Osteocyte (in vitro differentiated cells): Measurements from ENCODE around the gene PLOD3. TPM values are rescaled to one million over a fixed set of nuclear protein-coding genes. Genes with fewer than 3 reads are reported as not detected.
"Not testable (repeated sequence)": the region's sequence is repeated elsewhere in the genome, so short reads cannot be mapped to it uniquely, and the experiment has no call there.

Experiments
- DNase-seq: peaks from one replicate; pipeline ENCODE4 v3.0.0; 2021; ENCODE audit warnings: mixed read lengths; ENCODE audit not compliant: unreplicated experiment; ENCODE audit errors: extremely low spot score
- H3K27ac Mint-ChIP-seq: one replicate; pipeline ENCODE4 v1.8.0; 2021; ENCODE audit warnings: mild to moderate bottlenecking, mixed read lengths; ENCODE audit not compliant: unreplicated experiment
- H3K27me3 Mint-ChIP-seq: one replicate; pipeline ENCODE4 v1.8.0; 2021; ENCODE audit warnings: mixed read lengths; ENCODE audit not compliant: unreplicated experiment
- H3K36me3 Mint-ChIP-seq: one replicate; pipeline ENCODE4 v1.8.0; 2021; ENCODE audit warnings: mixed read lengths; ENCODE audit not compliant: unreplicated experiment
- H3K4me1 Mint-ChIP-seq: one replicate; pipeline ENCODE4 v1.8.0; 2021; ENCODE audit warnings: mixed read lengths; ENCODE audit not compliant: unreplicated experiment
- H3K4me3 Mint-ChIP-seq: one replicate; pipeline ENCODE4 v1.8.0; 2021; ENCODE audit warnings: mild to moderate bottlenecking, moderate library complexity, mixed read lengths; ENCODE audit not compliant: unreplicated experiment
- H3K9me3 Mint-ChIP-seq: one replicate; pipeline ENCODE4 v1.8.0; 2021; ENCODE audit warnings: mixed read lengths; ENCODE audit not compliant: unreplicated experiment
- total RNA-seq: library from RNA; stranded (reverse); gene quantifications from 2 replicates; pipeline ENCODE4 v1.2.1, GENCODE V29; 2021
- TF ChIP-seq, protein P1 (sequence below): fragments of 200-600 bp; sonication (generic); IDR thresholded peaks from 2 replicates; pipeline ENCODE4 v1.5.0; 2021; ENCODE audit warnings: antibody characterized with exemption, mild to moderate bottlenecking, moderate library complexity

The PLOD3 gene
- total RNA-seq, 1 donor from 2014 or later = 110 TPM

DNA sequence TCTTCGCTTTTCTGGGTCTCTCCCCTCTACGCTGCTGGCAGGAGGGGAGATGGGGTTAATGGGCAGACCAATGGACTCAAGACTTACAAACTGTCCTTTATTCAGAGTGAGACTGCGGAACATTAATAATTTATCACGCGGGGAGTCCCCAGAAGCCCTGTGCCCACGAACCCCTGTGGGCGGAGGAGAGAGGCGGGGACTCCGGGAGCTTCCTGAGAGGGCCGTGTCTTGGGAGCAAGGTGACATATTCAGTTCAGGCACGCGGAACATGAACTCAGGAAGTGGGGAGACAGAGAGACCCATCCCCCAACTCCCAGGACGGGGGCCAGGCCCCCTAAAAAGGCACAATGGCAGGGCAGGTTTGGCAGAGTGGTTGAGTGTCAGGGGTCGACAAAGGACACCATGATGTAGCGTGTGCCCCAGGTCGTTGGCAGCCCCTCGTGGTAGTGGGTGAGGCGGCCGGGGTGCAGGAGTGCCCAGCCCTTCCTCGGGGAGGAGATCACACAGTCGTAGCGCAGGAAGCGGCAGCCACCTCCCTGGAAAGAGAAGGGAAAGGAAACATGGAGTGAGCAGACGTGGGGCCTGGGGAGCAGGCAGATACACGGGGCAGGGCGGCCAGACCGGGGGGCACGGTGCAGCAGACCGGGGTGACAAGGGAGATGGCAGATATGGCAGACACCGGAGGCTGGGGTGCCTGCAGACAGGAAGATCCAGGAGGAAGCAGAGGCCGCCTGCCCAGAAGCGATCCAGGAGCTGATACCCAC is 11.3 kb downstream of the PLOD3 start:
- Mint-ChIP-seq H3K9me3 (no peaks in the 10 kb centered on the region), H3K4me1 (no peaks in the 10 kb centered on the region), H3K4me3 (no peak overlapping the region), H3K27ac (no peak overlapping the region), H3K27me3 (peaks cover 7% of the 10 kb centered on the region), H3K36me3 (peaks cover 24% of the 10 kb centered on the region)
- no peak for DNase-seq
- TF ChIP-seq, protein P1, sequence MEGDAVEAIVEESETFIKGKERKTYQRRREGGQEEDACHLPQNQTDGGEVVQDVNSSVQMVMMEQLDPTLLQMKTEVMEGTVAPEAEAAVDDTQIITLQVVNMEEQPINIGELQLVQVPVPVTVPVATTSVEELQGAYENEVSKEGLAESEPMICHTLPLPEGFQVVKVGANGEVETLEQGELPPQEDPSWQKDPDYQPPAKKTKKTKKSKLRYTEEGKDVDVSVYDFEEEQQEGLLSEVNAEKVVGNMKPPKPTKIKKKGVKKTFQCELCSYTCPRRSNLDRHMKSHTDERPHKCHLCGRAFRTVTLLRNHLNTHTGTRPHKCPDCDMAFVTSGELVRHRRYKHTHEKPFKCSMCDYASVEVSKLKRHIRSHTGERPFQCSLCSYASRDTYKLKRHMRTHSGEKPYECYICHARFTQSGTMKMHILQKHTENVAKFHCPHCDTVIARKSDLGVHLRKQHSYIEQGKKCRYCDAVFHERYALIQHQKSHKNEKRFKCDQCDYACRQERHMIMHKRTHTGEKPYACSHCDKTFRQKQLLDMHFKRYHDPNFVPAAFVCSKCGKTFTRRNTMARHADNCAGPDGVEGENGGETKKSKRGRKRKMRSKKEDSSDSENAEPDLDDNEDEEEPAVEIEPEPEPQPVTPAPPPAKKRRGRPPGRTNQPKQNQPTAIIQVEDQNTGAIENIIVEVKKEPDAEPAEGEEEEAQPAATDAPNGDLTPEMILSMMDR = no peak

DNA sequence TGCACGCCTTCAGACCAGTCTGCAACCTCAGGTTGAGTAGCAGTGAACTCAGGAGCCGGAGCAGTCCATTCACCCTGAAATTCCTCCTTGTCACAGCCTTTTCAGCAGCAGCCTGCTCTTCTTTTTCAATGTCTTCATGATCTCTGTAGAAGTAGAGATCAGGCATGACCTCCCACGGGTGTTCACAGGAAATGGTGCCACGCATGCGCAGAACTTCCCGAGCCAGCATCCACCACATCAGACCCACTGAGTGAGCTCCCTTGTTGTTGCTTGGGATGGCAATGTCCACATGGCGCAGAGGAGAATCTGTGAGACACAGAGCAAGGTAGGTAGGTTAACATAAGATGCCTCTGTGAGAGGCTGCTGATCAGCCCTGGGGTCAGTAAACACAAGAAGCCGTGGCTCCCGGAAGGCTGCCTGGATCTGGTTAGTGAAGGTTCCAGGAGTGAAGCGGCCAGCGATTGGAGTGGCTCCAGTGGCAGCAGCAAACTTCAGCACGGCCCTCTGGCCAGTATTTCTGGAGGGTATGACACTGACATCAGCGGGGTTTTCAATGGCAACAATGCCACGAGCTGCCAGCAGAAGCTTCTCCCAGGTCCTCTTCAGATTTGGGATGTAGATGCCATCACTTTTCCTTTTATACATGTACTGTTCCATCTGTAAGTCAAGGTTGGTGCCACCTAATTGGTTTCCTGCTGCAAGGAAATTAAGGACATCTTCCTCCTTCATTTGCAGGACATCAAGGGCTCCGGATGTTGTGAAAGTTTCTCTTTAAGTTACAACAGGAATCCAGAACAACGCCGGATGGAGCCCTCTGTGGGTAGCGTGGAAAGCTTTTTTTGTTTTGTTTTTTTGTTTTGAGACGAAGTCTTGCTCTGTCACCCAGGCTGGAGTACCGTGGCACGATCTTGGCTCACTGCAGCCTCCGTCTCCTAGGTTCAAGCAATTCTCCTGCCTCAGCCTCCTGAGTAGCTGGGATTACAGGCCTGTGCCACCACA is 13.3 kb downstream of the PLOD3 start:
- H3K9me3 Mint-ChIP-seq, H3K4me3 Mint-ChIP-seq, DNase-seq, H3K4me1 Mint-ChIP-seq, H3K27ac Mint-ChIP-seq: not testable (repeated sequence)
- Mint-ChIP-seq H3K27me3 (peaks cover 13% of the 10 kb centered on the region), H3K36me3 (peaks cover 18% of the 10 kb centered on the region)

DNA sequence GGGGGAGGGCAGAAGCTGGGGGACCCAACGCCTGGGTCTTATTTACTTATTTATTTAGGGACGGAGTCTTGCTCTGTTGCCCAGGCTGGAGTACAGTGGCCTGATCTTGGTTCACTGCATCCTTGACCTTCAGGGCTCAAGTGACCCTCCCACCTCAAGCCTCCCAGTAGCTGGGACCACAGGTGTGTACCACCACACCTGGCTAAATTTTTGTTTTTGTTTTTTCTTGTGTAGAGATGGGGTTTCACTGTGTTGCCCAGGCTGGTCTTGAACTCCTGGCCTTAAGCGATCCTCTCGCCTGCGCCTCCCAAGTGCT is 14.8 kb downstream of the PLOD3 start:
- Mint-ChIP-seq H3K9me3 (no peaks in the 10 kb centered on the region), H3K27ac (no peak overlapping the region), H3K4me1 (peaks cover 3% of the 10 kb centered on the region), H3K36me3 (peaks cover 11% of the 10 kb centered on the region), H3K27me3 (peaks cover 13% of the 10 kb centered on the region), H3K4me3 (no peak overlapping the region)
- no peak for DNase-seq
- TF ChIP-seq, protein P1 = no peak

DNA sequence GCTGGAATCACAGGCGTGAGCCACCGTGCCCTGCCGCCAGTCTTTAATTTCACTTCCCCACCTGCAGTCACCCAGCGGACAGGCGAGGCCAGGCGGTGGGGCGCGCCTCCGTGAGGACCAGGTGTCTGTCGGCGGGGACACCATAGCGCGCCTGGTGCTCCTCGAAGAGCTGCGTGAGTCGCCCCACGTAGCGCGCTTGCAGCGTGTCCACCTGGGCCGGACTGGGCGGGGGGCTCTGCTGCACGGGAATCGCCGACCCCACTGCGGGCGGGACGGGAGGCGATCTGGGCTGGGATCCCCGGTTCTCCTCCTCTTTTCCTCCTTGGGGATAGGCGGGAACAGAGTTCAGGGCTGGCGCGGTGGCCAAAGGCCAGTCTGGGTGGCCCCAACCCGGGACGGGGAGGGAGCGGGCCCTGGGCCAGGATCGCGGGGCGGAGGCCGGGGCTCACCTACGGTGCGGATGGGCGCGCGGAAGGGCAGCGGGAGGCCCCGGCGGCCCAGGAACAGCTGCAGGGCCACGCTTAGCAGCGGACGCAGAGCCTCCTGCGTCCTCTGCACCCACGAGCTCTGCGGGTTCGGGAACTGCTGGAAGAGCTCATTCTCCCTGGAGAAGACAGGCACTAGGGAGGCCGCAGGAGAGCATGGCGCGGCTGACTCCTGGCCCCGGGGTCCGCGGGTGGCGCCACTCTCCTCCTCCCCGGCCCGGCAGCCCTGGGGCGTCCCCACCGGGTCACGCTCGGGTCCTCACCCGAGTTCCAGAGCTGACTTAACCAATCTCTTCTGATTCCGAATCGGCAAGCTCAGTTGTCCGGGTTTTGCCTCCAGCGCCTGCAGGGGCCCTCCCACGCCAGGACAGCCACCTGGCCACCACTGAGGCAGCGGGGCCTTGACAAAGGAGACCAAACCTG is 15.4 kb downstream of the PLOD3 start:
- DNase-seq = no peak
- Mint-ChIP-seq H3K9me3 (no peaks in the 10 kb centered on the region), H3K4me3 (no peak overlapping the region), H3K27ac (no peak overlapping the region), H3K27me3 (peaks cover 13% of the 10 kb centered on the region), H3K36me3 (peaks cover 10% of the 10 kb centered on the region), H3K4me1 (peaks cover 3% of the 10 kb centered on the region)
- TF ChIP-seq, protein P1 = no peak

DNA sequence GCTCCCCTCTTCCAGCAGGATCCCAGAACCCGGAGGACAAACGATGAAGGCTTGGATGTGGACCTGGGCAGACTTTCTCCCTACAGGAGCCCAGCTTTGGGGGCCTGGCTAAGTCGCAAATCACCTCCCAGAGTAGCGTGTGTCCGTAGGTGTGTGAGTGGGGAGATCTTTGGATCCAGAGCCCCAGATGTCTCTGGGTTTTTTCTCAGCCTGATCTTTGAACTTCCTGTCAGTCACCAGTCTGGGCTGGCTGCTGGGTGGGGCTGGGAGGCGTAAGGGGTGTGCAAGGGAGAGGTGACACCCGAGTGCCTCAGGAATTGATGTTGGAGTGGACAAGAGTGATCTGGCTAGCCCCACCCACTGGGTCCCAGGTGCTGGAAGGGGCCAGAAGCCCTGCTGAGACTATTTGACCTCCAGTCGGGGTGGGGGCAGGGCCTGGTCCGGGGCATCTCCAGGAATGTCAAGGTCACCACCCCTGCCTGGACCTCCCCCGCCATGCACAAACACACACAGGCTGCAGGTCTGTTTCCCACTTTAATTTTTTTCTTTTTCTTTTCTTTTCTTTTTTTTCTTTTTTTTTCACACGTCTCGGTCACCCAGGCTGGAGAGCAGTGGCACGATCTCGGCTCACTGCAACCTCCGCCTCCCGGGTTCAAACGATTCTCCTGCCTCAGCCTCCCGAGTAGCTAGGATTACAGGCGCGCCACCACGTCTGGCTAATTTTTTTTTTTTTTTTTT is 16.4 kb downstream of the PLOD3 start, which contains the start of gene MOGAT3:
Gene MOGAT3, minus strand, starts transcription at position 175 of the 738 bp plus-strand sequence. CDS start 182 bp downstream, outside the sequence.
- H3K27ac Mint-ChIP-seq = no peak within 1 kb of the TSS
- no peak for DNase-seq
- H3K27me3 Mint-ChIP-seq = peaks cover 13% of the 10 kb centered on the region
- H3K4me3 Mint-ChIP-seq = no peak within 1 kb of the TSS
- H3K36me3 Mint-ChIP-seq = peaks cover 4% of the 10 kb centered on the region
- H3K4me1 Mint-ChIP-seq = peaks cover 3% of the 10 kb centered on the region
- TF ChIP-seq, protein P1 = no peak
- no peaks in the 10 kb centered on the region for H3K9me3 Mint-ChIP-seq
